Peyer's patch (tissue), 4 donors: ENCODE data around the gene SLC5A9.

Experiments used
- POLR2A ChIP-seq, 2 donors: fragments of 450-650 bp; IDR thresholded peaks; one replicate each; pipeline ENCODE4 v1.5.1; 2017; ENCODE audit warnings: antibody characterized with exemption in 2 of 2, mild to moderate bottlenecking in 2 of 2, moderate library complexity in 2 of 2
- TF ChIP-seq, protein P1 (sequence below), 6 experiments: fragments of 450-650 bp in 4 of 6; fragments of 200-600 bp in 2 of 6; sonication (generic) in 1 of 6; IDR thresholded peaks; one replicate each; pipeline ENCODE4 v1.5.1; 2017 to 2019; ENCODE audit warnings: antibody characterized with exemption in 6 of 6, mild to moderate bottlenecking in 3 of 6, moderate library complexity in 1 of 6

DNA sequence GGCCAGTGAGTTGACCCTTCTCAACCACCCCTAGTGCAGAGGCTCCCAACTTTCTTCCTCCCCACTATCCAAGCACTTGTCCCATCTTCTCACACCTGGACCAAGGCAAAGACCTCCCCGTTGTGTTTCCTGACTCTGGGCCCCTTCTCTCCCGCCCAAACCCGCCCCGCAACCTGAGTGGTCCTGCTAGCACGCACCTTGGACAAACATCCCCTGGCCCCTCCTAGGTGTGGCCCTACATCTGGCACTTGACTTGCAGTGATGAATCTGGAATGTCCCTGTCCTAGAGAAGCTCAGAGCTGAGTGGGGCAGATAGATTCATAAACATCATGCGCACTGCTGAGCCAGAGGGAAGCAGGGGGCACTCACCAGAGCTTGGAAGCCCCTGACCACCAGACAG, 2.3 kb downstream of the SLC5A9 start:
- no peak for TF ChIP-seq POLR2A (IDR thresholded peaks at IDR 0.05)
- TF ChIP-seq, protein P1, sequence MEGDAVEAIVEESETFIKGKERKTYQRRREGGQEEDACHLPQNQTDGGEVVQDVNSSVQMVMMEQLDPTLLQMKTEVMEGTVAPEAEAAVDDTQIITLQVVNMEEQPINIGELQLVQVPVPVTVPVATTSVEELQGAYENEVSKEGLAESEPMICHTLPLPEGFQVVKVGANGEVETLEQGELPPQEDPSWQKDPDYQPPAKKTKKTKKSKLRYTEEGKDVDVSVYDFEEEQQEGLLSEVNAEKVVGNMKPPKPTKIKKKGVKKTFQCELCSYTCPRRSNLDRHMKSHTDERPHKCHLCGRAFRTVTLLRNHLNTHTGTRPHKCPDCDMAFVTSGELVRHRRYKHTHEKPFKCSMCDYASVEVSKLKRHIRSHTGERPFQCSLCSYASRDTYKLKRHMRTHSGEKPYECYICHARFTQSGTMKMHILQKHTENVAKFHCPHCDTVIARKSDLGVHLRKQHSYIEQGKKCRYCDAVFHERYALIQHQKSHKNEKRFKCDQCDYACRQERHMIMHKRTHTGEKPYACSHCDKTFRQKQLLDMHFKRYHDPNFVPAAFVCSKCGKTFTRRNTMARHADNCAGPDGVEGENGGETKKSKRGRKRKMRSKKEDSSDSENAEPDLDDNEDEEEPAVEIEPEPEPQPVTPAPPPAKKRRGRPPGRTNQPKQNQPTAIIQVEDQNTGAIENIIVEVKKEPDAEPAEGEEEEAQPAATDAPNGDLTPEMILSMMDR (IDR thresholded peaks at IDR 0.05): no peak
